COLO829 (cell line): Measurements from ENCODE around the gene TWNK.
A peak's percentile ranks its signal among the peaks of the same experiment; 100 is the strongest.

Source experiments
- DNase-seq: peaks from one replicate; pipeline ENCODE4 v3.0.0; 2012; ENCODE audit warnings: low spot score

TWNK gene

DNA sequence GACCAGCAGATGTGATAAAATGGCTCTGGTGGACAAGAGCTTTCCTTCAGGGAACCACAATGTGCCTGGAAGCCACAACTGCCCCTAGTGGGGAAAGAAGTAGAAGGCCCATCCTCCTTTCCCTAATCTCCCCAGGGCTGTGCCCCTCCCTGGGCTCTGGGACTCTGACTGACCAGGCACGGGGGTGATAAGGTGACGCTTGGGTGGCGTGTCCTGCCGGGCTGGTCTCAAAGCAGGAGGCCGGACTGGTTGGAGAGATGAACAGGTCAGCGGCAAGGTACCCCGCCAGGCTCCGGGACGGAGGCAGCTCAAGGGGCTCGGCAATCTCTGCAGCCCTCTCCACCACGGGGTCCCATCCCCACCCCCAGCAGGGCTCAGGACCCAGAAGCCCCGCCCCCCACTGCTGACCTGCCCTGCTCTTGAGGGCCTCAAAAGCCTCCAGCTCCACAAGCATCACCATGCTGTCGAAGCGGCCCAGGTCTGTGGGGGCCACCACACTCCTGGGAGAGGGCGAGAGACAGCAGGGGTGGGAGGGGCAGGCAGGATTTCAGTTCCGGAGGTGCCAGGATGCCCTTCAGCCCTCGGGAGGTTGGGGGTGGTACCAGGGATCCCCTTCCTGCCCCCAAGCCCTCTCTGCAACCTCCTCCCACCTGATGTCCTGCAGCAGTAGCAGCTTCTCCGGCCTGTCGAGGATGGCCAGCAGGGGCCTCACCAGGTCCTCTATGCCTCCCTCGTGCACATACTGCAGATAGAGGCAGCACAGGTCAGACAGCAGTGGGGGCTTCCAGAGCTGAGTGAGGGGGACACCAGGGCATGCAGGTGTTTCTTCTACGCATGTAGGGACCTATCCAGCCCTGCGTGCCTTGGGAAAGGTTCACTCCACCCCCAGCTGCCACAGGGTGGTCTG is 24.4 kb downstream of the TWNK start:
- DNase-seq = no peak

DNA sequence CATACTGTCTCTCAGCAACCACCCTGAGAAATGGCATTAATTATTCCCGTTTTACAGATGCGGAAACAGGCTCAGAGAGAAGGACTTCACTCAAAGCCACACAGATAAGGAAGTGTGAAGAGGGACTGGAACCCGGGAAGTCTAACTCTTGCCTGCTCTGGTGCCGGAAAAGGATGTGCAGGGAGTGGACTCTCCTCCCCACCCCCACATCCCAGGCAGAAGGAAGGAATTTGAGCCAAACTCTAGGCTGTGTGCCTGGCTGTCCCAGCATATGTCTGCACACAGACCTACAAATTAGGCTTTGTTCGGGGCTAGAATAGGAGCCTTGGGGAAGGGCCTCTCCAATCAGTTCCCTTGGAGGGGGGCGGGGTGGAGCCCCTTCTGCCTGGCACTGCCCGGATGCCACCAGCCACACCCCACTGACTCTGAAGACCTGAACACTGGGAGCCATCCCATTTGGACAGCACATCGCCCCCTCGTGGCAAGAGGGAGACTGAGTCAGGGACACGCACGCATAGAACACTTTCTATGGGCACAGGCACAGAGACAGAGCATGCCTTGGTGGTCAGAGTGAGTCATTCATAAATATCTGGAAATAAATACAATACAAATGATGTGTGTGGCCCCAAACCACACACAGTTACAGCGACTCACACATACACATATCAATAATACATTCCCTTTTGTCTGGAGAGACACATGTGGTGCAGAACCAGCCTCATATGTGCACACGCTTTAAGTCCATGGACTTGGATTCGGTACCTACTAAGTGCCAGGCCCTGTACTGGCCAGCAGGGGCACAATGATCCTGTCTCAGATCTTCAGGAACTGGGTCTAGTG is 25.4 kb downstream of the TWNK start:
- peak; percentile 79 for DNase-seq

DNA sequence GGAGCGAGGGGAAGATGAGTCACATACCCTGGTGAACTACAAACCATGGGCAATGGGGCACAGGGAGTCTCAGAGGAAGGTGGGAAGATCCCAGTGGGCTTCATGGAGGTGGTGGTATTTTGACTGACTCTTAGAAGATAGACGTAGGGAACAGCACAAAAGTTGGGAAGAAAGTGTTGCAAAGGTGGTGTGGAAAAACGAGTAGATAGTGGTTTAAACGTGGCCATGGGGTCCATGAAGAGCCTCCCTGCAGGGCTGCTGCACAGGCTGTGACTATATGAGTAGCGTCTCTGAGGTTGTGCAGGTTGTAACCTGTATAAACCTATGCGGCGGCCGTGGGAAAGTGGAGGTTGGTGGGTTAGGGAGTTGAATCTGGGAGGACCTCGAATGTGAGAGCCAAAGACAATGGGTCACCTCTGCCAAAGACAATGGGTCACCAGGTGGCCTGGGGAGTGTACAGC is 26.1 kb downstream of the TWNK start:
- DNase-seq = no peak

DNA sequence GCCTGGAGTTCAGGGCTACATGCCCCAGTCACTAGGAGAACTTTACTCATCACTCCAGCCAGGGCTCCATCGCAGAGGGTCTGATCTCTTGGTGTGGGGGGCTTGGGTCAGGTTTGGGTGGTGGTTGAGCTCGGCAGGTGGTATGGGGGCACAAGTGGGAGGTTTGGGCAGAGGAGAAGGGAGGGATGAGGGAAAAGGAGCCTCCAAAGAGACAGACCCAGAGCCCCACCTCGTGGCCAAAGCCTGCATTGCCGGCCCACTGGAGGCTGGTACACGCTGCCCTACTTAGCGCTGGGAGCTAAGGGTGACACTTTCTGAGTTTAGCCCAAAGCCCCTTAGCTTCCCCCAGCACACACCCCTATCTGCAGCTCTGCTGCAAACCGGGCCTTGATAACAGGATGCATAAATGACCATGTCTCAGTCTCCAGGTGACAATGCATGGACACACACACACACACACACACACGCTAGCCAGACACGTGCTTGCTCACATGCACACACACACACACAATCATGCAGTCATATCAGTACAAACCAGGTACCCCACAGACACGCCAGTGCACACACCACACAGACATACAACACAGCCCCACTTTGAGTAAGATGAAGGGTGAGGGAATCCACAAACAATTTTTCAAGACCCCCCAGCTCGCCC is 27.0 kb downstream of the TWNK start:
- DNase-seq = no peak

DNA sequence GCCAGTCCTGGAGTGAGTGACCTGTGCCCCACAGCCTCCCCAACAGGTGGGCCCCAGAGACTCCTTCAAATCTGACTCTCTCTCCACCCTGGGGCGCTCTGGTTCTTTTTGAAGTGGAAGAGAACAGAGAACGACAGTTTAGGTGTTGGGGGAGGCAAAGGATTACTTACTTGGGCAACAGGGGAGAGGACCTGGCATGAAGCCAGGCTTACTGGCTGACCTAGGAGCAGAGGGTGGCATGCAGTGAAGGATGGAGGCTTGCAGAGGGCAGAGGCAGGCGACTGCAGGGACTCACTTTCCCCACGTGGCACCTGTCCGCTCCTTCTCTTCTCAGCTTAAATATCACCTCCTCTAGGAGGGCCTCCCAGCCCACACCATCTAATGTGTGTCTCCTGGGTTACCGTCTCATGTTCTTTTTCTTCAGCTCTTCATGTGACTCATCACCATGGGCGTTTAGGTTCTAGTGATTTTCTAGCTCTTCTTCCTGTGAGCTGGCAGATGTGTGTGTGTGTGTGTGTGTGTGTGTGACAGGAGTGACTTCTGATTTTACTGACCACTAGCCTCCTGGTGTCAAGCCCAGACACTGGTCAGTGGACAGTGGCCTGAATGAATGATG is 27.7 kb downstream of the TWNK start:
- DNase-seq = no peak

DNA sequence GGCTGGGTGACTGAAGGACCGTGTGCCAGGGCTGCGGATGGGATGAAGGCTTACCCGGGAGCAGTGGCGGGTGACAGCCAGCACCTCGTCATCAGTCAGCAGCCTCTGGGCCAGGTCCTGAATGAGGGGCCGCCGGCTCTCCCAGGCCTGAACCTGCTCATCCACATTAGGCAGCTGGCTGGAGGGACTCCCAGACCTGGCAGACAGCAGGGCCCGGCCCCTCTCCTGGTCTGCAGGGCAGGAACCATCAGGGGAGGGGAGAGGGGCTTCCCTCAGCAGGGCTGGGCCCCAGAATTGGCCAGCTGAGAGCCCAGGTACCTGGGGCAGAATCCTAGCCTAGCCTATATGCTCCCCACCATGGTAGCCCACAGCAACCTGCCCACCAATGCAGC is 28.2 kb downstream of the TWNK start:
- DNase-seq = no peak

DNA sequence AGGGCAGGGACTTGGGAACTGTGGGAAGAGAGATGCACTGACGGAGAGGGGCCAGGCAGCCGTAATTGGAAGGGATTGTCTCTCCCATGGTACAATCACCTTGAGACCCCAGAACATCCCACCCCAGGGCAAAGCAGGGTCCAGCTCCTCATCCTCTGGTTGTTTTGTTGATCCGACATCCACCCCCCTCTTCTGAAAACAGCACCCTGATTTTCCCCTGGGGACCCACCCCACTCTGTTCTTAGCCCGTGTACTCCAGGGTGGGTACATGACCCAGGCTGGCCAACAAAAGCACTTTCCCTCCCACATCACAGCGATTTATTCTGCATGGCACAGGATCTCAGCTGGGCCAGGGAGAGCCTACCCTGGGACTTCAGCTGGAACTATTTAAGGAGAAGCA is 29.5 kb downstream of the TWNK start:
- DNase-seq = no peak

DNA sequence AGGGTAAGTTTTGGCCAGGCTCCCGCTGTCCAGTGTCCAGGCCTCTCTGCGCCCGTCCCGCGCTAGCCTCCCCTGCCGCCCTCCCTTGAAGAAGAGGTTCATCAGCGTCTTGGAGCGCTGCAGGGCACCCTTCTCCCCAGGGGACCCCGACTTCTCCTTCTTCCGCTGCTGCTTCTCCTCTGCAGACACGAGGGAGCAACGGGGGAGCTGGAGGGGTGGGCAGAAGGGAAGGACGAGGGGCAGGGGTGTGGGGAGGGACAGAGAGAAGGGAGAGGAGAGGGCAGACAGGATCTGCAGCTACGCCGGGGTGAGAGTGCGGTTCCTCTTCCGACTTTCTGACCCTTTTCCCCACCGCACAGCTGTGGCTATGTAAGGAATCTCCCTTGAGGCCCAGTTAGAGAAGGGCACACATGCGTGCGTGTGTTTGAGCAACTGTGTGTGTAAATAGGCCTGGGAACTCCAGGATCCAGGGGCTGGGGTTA is 30.8 kb downstream of the TWNK start:
- no peak for DNase-seq

DNA sequence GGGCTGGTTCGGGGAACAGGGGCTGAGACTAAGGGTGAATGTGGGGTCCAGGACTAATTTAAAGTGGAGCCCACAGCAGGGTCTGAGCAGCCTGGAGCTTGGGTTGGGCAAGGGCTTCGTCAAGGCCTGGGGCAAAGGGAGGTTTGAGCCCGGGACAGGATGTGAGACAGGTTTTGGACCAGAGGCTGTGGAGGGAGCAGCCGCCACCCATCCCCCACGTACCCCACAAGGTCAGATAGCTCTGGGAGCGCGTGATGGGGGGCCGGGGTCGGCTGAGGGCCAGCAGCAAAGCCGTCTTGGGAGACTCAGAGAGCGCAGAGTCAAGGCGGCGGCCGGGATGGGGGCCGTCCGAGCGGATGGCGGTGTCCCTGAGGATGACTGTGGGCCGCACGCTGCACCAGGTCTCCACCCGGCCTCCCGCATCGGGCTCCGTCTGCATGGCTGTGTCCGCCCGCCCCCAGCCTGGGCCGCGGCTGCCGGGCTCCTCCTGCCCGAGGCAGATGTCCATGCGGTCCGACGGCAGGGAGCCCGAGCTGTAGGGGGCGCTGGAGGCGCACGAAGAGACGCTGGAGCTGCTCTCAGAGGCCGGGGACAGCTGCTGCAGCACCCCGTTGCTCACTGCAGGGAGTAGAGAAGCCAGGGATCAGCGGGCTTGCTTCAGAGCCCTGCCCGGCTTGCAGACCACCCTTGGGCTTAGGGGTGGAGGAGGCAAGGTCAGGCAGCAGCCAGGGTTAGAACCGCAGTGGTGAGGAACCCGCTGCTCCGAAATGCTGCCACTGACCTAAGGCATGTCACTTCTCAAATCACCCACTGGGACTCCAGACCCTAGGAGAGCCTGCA is 31.5 kb downstream of the TWNK start:
- peak; percentile 65 for DNase-seq

DNA sequence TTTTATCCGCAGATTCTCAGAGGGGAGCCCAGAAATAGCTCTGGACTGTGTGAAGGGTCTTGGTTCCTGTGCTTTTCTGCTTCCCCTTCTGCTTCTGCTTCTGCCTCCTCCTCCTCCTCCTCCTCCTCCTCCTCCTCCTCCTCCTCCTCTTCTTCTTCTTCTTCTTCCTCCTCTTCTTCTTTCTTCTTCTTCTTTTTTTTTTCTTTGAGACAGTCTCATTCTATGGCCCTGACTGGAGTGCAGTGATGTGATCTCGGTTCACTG is 32.0 kb downstream of the TWNK start:
- DNase-seq = no peak

DNA sequence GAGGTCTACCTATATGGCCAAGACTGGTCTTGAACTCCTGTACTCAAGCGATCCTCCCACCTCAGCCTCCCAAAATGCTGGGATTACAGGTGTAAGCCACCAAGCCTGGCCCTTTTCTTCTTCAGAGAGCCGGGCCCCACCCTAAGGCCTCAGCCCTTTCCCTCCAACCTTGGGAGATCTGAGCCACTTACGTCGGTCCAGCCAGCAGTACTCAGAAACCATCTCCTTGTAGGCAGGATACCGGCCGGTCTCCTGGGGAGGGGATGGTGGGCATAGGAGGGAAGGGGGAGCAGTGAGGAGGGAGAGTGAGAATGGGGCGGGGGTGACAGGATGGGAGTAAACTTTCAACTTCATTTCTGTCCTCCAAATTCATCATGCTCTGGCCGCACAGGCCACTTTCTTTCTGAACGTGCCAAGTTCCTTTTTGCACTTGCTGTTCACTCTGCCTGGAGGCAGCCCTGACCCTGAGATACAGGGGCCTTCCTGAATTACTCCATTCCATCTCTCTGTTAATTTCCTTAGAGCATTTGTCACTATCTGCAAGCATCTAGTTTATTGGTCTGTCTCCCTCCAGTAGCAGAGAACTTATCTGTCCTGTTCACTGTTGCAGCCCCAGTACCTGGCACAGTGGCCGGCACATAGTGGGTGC is 33.2 kb downstream of the TWNK start:
- no peak for DNase-seq

DNA sequence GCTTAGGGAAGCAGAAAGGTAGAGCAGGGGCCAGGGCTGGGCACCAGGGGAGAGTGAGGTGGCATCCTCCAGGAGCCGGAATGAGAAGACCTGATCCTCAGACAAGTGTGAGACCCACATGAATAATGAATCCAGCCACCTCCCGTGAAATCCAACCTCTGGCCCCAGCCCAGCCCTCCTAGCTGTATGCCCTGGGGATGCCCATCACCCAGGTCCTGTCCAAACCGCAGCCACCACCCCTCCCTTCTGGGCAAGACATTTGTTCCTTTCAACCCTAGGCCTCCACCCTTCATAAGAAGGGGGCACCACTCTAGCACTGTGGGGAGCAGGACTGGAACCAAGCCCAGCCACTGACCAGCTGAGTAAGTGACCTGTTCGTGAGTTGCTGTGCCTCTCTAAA is 33.9 kb downstream of the TWNK start:
- no peak for DNase-seq

DNA sequence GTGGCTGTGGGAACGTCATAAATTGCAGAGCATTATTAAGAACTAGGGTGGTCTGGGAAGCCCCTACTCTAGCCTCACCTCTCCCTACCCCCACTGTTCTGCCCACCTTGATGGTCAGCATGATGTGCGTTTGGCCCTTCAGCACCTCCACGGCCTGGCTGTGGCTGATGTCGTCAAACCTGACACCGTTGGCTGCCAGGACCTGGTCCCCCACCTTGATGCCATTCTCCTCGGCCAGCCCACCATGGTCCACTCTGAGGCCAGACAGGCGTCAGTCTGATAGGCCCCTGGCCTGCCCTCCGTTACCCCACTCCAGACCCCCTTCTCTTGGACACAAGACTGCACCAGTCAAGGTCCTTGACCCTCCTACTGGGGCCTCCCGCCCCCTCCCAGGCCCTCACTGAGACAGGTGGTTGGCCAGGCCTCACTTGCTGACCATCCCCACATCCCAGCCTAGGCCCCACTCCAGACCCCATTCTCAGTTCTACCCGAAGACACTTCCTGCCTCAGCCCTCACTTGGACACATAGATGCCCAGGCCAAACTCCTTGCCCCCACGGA is 34.4 kb downstream of the TWNK start:
- DNase-seq = no peak

DNA sequence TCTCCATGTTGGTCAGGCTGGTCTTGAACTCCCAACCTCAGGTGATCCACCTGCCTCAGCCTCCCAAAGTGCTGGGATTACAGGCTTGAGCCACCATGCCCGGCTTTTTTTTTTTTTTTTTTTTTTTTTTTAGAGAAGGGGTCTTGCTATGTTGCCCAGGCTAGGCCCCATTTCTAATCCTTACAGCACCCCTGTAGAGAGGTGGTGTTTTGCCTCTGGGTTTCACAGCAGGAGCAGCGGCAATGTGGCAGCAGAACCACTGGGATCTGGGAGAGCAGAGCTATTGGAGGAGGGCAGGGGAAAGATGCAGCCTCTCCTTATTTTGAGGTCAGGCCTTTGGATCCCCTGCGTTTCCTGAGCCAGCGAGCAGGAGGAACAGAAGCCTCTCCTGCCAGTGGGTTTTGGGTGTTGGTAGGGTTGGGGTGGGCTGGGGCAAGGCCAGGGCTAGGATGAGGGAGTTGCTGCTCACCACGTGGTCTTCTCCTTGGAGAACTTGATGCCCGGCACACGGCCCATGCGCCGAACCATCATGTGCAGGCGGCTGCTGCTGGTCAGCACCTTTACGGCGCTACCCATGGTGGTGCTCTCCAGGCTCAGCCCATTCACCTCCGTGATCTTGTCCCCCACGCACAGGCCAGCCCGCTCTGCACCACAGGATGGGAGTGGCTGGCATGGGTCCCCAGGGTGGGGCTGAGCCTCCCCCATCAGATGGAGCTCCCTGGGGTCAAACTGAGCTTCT is 35.8 kb downstream of the TWNK start:
- no peak for DNase-seq

DNA sequence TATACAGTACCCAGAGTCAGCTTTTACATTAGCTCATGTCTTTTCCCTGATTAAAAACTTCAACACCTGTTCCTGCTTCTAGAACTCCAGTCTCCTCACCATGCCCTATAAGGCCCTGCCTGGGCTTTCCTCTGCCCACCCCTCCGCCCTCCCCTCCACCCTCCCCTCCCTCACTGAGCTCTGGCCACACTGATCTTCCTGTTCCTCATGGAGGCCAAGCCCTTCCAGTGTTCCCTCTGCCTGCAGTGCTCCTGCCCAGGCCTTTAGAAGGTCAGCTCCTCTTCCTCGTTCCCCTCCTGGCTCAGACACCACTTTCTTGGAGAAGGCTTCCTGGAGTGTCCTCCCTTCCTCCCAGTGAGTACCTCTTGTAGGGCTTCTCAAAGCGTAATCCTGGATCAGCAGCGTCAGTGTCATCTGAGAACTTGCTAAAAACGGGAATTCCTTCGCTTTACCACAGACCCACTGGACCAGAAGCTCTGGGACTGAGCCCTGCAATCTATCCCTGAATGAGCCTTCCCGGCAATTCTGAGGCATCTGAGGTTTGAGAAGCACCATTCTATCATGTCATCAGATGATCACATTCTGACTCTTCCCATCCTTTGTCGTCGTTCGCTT is 39.9 kb downstream of the TWNK start:
- DNase-seq = no peak

DNA sequence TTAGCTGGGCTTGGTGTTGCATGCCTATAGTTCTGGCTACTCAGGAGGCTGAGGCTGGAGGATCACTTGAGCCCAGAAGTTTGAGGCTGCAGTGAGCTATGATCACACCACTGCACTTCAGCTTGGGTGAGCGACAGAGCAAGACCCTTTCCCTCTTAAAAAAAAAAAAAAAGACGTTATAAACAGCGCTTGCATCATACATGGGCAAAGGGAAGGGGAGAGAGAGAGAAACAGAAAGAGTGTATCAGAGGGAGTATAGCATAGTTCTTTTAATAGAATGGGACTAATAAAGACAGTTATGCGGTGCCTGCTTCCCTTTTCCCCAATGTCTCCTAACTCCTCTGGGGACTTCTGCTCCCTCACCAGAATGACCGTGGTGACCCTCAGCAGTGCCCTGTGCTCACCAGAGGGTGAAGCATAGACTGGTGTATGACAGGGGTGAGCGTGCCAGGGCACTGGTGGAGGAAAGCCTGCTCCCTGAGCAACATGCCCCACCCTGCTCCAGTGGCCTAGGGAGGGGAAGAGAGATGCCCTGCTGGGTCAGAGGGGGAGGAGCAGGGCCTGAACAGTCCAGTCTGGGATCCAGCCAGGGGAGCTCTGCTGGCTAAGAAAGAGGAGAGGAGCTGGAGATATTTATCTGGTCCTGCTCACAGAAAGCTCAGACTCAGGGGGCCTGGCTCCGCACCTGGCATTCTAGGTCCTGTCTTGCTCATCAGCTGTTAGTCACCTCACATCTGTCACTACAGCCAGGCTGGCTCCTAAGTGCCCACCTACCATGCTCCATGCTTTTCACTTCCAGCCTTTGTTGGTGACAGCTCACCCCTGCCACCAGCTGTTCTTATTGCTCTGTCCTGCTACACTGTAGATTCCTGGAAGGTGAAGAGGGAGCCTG is 41.3 kb downstream of the TWNK start:
- DNase-seq = no peak

DNA sequence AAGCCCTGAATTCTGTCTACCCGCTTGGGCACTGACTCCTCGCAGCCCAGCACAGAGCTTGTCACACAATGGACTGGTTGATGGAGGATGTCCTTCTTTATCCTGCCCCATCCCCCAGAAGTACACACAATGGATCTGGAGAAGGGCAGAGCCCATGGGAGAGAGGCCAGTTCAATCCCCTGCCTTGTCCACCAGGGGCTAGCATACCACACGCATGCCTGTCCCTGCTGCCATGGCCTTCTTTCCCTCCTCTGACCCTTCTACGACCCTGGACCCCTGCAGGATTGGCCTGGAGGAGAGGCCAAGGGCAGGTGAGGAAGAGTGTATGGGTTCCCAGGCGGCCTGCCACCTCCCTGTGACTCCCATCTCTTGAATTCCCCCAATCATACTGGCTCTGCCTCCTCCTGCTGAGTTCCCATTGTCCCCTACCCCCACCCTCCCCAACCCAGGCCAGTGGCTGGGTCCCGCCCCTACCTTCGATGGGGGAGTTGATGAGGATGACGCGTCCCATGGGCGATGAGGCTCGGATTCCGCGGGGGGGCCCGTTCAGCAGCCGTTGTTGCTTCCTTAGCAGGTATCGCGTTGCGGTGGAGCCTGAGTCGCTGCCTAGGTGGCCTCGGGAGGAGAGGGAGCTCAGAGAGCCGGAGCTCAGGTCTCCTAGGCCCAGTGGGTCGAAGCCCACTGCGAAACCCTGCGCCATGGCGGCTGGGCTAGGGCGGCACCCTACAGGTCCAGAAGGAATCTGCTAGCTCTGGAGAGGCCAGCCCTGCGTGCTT is 42.4 kb downstream of the TWNK start:
- no peak for DNase-seq
